ENCODE results near the gene MAP3K9.

- TF ChIP-seq, protein P1, sequence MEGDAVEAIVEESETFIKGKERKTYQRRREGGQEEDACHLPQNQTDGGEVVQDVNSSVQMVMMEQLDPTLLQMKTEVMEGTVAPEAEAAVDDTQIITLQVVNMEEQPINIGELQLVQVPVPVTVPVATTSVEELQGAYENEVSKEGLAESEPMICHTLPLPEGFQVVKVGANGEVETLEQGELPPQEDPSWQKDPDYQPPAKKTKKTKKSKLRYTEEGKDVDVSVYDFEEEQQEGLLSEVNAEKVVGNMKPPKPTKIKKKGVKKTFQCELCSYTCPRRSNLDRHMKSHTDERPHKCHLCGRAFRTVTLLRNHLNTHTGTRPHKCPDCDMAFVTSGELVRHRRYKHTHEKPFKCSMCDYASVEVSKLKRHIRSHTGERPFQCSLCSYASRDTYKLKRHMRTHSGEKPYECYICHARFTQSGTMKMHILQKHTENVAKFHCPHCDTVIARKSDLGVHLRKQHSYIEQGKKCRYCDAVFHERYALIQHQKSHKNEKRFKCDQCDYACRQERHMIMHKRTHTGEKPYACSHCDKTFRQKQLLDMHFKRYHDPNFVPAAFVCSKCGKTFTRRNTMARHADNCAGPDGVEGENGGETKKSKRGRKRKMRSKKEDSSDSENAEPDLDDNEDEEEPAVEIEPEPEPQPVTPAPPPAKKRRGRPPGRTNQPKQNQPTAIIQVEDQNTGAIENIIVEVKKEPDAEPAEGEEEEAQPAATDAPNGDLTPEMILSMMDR (IDR thresholded peaks at IDR 0.05) = no peak
- TF ChIP-seq POLR2A (IDR thresholded peaks at IDR 0.05) = no peak
- TF ChIP-seq POLR2AphosphoS5 (IDR thresholded peaks at IDR 0.05) = no peak
- no peak for TF ChIP-seq EP300 (IDR thresholded peaks at IDR 0.05)
These were observed 12.8 kb downstream of the MAP3K9 start for GRCh38 chr14:70796551-70796950.

Data from stomach (tissue), 4 donors.